Endothelial cell of umbilical vein (primary cell): Measurements from ENCODE around the gene RAB40C.

ENCODE experiments used
- EZH2 ChIP-seq: IDR thresholded peaks from 2 replicates; pipeline ENCODE4 v1.6.1; 2012; ENCODE audit warnings: borderline replicate concordance, low read depth, mild to moderate bottlenecking, moderate library complexity, low read length, inconsistent platforms; ENCODE audit not compliant: severe bottlenecking
- FOS ChIP-seq: IDR thresholded peaks from 2 replicates; pipeline ENCODE4 v1.6.1; 2011; ENCODE audit warnings: mild to moderate bottlenecking, low read length, moderate library complexity, borderline replicate concordance; ENCODE audit not compliant: insufficient read depth
- GATA2 ChIP-seq: IDR thresholded peaks from 2 replicates; pipeline ENCODE4 v1.7.0; 2011; ENCODE audit warnings: low read depth, mild to moderate bottlenecking, moderate library complexity, mixed read lengths, low read length; ENCODE audit not compliant: insufficient read length, insufficient read depth
- JUN ChIP-seq: IDR thresholded peaks from 2 replicates; pipeline ENCODE4 v1.6.1; 2011; ENCODE audit warnings: borderline replicate concordance, low read depth; ENCODE audit not compliant: insufficient read length, insufficient read depth
- MYC ChIP-seq: IDR thresholded peaks from one replicate; pipeline ENCODE4 v1.6.1; 2011; ENCODE audit warnings: mild to moderate bottlenecking, low read depth, low read length
- POLR2A ChIP-seq: IDR thresholded peaks from 2 replicates; pipeline ENCODE4 v1.6.1; 2012; ENCODE audit warnings: low read depth, mild to moderate bottlenecking, control low read depth, low read length
- POLR2AphosphoS5 ChIP-seq: IDR thresholded peaks from 2 replicates; pipeline ENCODE4 v1.6.1; 2012; ENCODE audit warnings: low read depth, mild to moderate bottlenecking, control low read depth, low read length, moderate library complexity; ENCODE audit not compliant: insufficient read depth
- TF ChIP-seq, protein P1 (sequence below), 2 donors: IDR thresholded peaks; 1 replicate in 1 of 2; 2 replicates in 1 of 2; pipeline ENCODE4 v1.5.1; 2011; ENCODE audit warnings: low read length in 2 of 2, mild to moderate bottlenecking in 2 of 2, moderate library complexity in 2 of 2, control low read depth in 1 of 2, inconsistent platforms in 1 of 2, low read depth in 1 of 2; ENCODE audit not compliant: insufficient read depth in 1 of 2; ENCODE audit errors: extremely low read depth in 1 of 2
- TF ChIP-seq, protein P2 (sequence below): IDR thresholded peaks from 2 replicates; pipeline ENCODE4 v1.6.1; 2011; ENCODE audit not compliant: insufficient read depth, insufficient read length

DNA sequence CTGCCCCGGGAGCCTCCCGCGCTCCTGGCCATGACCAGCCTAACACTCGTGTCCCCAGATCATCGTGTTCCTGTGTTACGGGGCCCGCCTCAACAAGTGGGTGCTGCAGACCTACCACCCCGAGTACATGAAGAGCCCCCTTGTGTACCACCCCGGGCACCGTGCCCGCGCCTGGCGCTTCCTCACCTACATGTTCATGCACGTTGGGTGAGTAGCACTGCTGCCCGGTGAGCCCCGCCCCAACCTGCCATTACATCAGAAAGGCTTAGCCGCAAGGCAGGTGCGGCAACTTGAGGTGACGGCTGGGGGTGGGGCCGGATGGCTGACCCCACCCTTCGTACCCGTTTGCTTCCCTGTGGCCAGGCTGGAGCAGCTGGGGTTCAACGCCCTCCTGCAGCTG, 87.0 kb downstream of the RAB40C start:
- TF ChIP-seq, protein P1, sequence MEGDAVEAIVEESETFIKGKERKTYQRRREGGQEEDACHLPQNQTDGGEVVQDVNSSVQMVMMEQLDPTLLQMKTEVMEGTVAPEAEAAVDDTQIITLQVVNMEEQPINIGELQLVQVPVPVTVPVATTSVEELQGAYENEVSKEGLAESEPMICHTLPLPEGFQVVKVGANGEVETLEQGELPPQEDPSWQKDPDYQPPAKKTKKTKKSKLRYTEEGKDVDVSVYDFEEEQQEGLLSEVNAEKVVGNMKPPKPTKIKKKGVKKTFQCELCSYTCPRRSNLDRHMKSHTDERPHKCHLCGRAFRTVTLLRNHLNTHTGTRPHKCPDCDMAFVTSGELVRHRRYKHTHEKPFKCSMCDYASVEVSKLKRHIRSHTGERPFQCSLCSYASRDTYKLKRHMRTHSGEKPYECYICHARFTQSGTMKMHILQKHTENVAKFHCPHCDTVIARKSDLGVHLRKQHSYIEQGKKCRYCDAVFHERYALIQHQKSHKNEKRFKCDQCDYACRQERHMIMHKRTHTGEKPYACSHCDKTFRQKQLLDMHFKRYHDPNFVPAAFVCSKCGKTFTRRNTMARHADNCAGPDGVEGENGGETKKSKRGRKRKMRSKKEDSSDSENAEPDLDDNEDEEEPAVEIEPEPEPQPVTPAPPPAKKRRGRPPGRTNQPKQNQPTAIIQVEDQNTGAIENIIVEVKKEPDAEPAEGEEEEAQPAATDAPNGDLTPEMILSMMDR (IDR thresholded peaks at IDR 0.05; ENCODE audit: extremely low read depth in 1 of 2, insufficient read depth in 1 of 2, low read depth in 1 of 2, low read length in 2 of 2): no peak
- TF ChIP-seq POLR2AphosphoS5: no peak
- no peak for TF ChIP-seq POLR2A
- TF ChIP-seq, protein P2, sequence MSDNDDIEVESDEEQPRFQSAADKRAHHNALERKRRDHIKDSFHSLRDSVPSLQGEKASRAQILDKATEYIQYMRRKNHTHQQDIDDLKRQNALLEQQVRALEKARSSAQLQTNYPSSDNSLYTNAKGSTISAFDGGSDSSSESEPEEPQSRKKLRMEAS: no peak
- no peak for TF ChIP-seq EZH2
- TF ChIP-seq MYC: no peak
- no peak for TF ChIP-seq GATA2
- no peak for TF ChIP-seq JUN
- TF ChIP-seq FOS: no peak
